HepG2 (cell line): ENCODE measurements around the gene KIAA0930. TPM values are rescaled to one million over a fixed set of nuclear protein-coding genes. Genes with fewer than 3 reads are reported as not detected.
A peak's percentile ranks its signal among the peaks of the same experiment; 100 is the strongest.

ENCODE experiments used
- ATAC-seq: fragments of 200-7000 bp; cut with Tn5 transposase; 3 replicates; pipeline ENCODE4 v1.9.1; 2020; ENCODE audit warnings: mild to moderate bottlenecking, moderate library complexity
- BruUV-seq: library from RNA; stranded (reverse); fragments of 400-500 nt; replicated peaks from 2 replicates; lab custom pipeline; 2021; lab: Mats Ljungman, UMichigan
- CTCF ChIA-PET: fragments of 300-600 bp; formaldehyde crosslinking; extraction: SDS; loops from one replicate; lab custom pipeline; 2021; ENCODE audit warnings: low total read pairs, inconsistent platforms, low intra/inter-chr PET ratio; lab: Yijun Ruan, JAX
- POLR2A ChIA-PET: fragments of 350-600 bp; sonication (Branson Sonifier 250); formaldehyde crosslinking; loops from one replicate; lab custom pipeline; 2020; ENCODE audit warnings: antibody characterized with exemption, inconsistent platforms; lab: Yijun Ruan, JAX
- DNase-seq: peaks from one replicate; pipeline ENCODE4 v3.0.0-alpha.2; 2015; ENCODE audit warnings: low spot score
- FAIRE-seq: peaks from 3 replicates; lab custom pipeline; 2011; peaks lifted over from hg19 to GRCh38; lab: Jason Lieb, UNC
- H2AFZ ChIP-seq: one replicate; pipeline ENCODE4 v1.6.1; 2011; ENCODE audit warnings: low read length, inconsistent platforms
- H3K27ac ChIP-seq: fragments of 300-600 bp; 3 replicates; pipeline ENCODE4 v1.8.0; 2011; ENCODE audit warnings: mixed run types, mild to moderate bottlenecking, mixed read lengths, low read length, inconsistent platforms; ENCODE audit not compliant: insufficient read depth; ENCODE audit errors: extremely low read length
- H3K27me3 ChIP-seq, 2 experiments: fragments of 200-600 bp in 1 of 2; 2 replicates in 1 of 2; 3 replicates in 1 of 2; pipeline versions ENCODE4 v1.6.0 to v1.8.0; 2011; ENCODE audit warnings: low read length in 2 of 2, mild to moderate bottlenecking in 2 of 2, moderate library complexity in 2 of 2, inconsistent platforms in 1 of 2; ENCODE audit not compliant: insufficient read depth in 2 of 2, control insufficient read depth in 1 of 2
- H3K36me3 ChIP-seq, 2 experiments: fragments of 200-600 bp in 1 of 2; replicated peaks in 1 of 2; 2 replicates in 1 of 2; 3 replicates in 1 of 2; pipeline versions ENCODE4 v1.5.1 to v1.8.0; 2011; ENCODE audit warnings: low read length in 2 of 2, inconsistent platforms in 1 of 2; ENCODE audit not compliant: insufficient read depth in 2 of 2, control insufficient read depth in 1 of 2
- H3K4me1 ChIP-seq: 2 replicates; pipeline ENCODE4 v1.5.1; 2012; ENCODE audit warnings: low read length, inconsistent platforms; ENCODE audit not compliant: insufficient read depth
- H3K4me2 ChIP-seq: 2 replicates; pipeline ENCODE4 v1.6.0; 2011; ENCODE audit warnings: low read depth, low read length, inconsistent platforms
- H3K4me3 ChIP-seq, 3 experiments: fragments of 200-600 bp in 1 of 3; sonication (generic), shearing (Covaris generic) in 1 of 3; replicated peaks in 1 of 3; 2 replicates each; pipeline ENCODE4 v1.5.1; 2011 to 2016; ENCODE audit warnings: low read length in 3 of 3, inconsistent platforms in 2 of 3, low read depth in 2 of 3, mild to moderate bottlenecking in 2 of 3, control low read depth in 1 of 3, mixed read lengths in 1 of 3; ENCODE audit not compliant: insufficient read depth in 1 of 3
- H3K79me2 ChIP-seq: one replicate; pipeline ENCODE4 v1.6.1; 2011; ENCODE audit warnings: low read length, inconsistent platforms; ENCODE audit not compliant: insufficient read depth
- H3K9ac ChIP-seq: 2 replicates; pipeline ENCODE4 v1.6.0; 2011; ENCODE audit warnings: mild to moderate bottlenecking, low read depth, low read length, inconsistent platforms; ENCODE audit not compliant: insufficient read depth
- H3K9me3 ChIP-seq: 2 replicates; pipeline ENCODE4 v1.5.1; 2012; ENCODE audit warnings: mild to moderate bottlenecking, low read length
- H4K20me1 ChIP-seq: 2 replicates; pipeline ENCODE4 v1.6.0; 2011; ENCODE audit warnings: inconsistent platforms, mild to moderate bottlenecking, low read length, moderate library complexity; ENCODE audit not compliant: insufficient read depth
- ARNT2 ChIP-seq: sonication (generic); formaldehyde crosslinking; IDR thresholded peaks from 2 replicates; pipeline ENCODE4 v1.8.0; 2022; ENCODE audit warnings: mild to moderate bottlenecking, low read depth, missing genetic modification reagents, moderate library complexity
- ZNF709 ChIP-seq: sonication (generic); formaldehyde crosslinking; IDR thresholded peaks from 2 replicates; pipeline ENCODE4 v1.5.0; 2020; ENCODE audit warnings: mild to moderate bottlenecking, missing genetic modification reagents
- ZSCAN25 ChIP-seq: sonication (generic); formaldehyde crosslinking; IDR thresholded peaks from 2 replicates; pipeline ENCODE4 v1.8.0; 2022; ENCODE audit warnings: mild to moderate bottlenecking, missing genetic modification reagents
- WGBS: methylation state at CpG from one replicate; pipeline ENCODE4 v1.1.6; 2017; ENCODE audit warnings: low lambda C conversion rate; 5-methylcytosine and 5-hydroxymethylcytosine counted together
- in situ Hi-C: cut with HindIII; loops from 2 replicates; pipeline ENCODE4 v1.10.0; 2017; ENCODE audit warnings: low pct_unique_long_range_greater_than_20kb; ENCODE audit not compliant: extremely low pct_ligation_motif_present
- intact Hi-C: fragments of 100-400 bp; cut with micrococcal nuclease; formaldehyde crosslinking; loops from one replicate; pipeline ENCODE4 v1.10.0; 2022; ENCODE audit not compliant: unreplicated experiment
- polyA plus RNA-seq, 8 experiments: library from polyadenylated mRNA; depleted of rRNA in 3 of 8; stranded (reverse) in 7 of 8; unstranded in 1 of 8; fragments of >200 nt; fragmentation: Illumina TruSeq in 4 of 8; extraction: Trizol in 4 of 8; gene quantifications; 2 replicates each; pipeline versions ENCODE4 v1.2.1 to v1.2.3, GENCODE V29; 2011 to 2016; ENCODE audit warnings: low read depth in 4 of 8, missing spikeins in 1 of 8, mixed read lengths in 1 of 8; ENCODE audit not compliant: insufficient read depth in 1 of 8
- total RNA-seq, 5 experiments: library from RNA; depleted of rRNA; stranded (reverse); fragments of >200 nt; fragmentation: Illumina TruSeq; extraction: Trizol; gene quantifications; 2 replicates each; pipeline ENCODE4 v1.2.3, GENCODE V29; 2016; ENCODE audit warnings: low read depth in 1 of 5
- TF ChIP-seq, protein P1 (sequence below): IDR thresholded peaks from 2 replicates; pipeline ENCODE4 v1.6.1; 2016; ENCODE audit warnings: low read depth, borderline replicate concordance

KIAA0930 gene
- total and polyA plus RNA-seq, 2 of the 13 experiments (the other 11 are each of a cell fraction or from before 2014, with no cell fraction given): 27.0 to 38.2 TPM

GRCh38 chr22:45262931-45263462, 22.3 kb upstream of the KIAA0930 start:
- peaks cover 46% of the 10 kb centered on the region for H3K4me1 ChIP-seq
- no peak overlapping the region for H3K4me3 ChIP-seq
- no peak overlapping the region for H3K27ac ChIP-seq
- peaks cover 7 to 18% of the 10 kb centered on the region in 2 experiments; a peak in 4 of 5 replicates for H3K27me3 ChIP-seq
- H3K79me2 ChIP-seq: no peaks in the 10 kb centered on the region
- 78% methylated on average over 3 of the region's 14 CpGs for WGBS
- in situ Hi-C loops: loop anchor here (5.0 kb wide), 1 partner anchor 161 kb away; no protein-coding TSS in a partner anchor
- no peaks in the 10 kb centered on the region for H3K9me3 ChIP-seq
- DNase-seq (no peak), FAIRE-seq (no peak), ATAC-seq (peak; percentile 35)
- H3K9ac ChIP-seq: no peak overlapping the region
- H2AFZ ChIP-seq: no peak overlapping the region
- ChIA-PET POLR2A (interaction anchor here (1.1 to 2.0 kb wide), 3 partner anchors 10 to 18 kb away, joined by 3 to 9 read pairs (median 7); no protein-coding TSS in a partner anchor), CTCF (interaction anchor here (0.5 to 1.5 kb wide), 2 partner anchors 160 to 161 kb away, joined by 3 to 8 read pairs; no protein-coding TSS in a partner anchor)
- no peak overlapping the region for H3K4me2 ChIP-seq
- 0 out of 2 replicates have a peak, but pooled peaks have one; percentile 1 for TF ChIP-seq ARNT2 (CRISPR knock-in tag)
- no peak for TF ChIP-seq ZNF709 (CRISPR knock-in tag)
- no peaks in the 10 kb centered on the region for H4K20me1 ChIP-seq
- no peaks in the 10 kb centered on the region for H3K36me3 ChIP-seq
- no TSS peak for BruUV-seq
- intact Hi-C loops: loop anchor here (2.0 to 10.0 kb wide), 5 partner anchors 16 to 292 kb away; no protein-coding TSS in a partner anchor

- intact Hi-C loops (loop anchor here (2.0 to 10.0 kb wide), 5 partner anchors 16 to 292 kb away; no protein-coding TSS in a partner anchor), in situ Hi-C loops (loop anchor here (5.0 kb wide), 1 partner anchor 160 kb away; no protein-coding TSS in a partner anchor)
- no peak for TF ChIP-seq ZSCAN25 (CRISPR knock-in tag)
- TF ChIP-seq, protein P1, sequence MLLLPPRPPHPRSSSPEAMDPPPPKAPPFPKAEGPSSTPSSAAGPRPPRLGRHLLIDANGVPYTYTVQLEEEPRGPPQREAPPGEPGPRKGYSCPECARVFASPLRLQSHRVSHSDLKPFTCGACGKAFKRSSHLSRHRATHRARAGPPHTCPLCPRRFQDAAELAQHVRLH: no peak
- DNase-seq (no peak), FAIRE-seq (no peak), ATAC-seq (peak; percentile 34)
- H3K79me2 ChIP-seq: no peaks in the 10 kb centered on the region
- BruUV-seq: no TSS peak
- peak overlapping the region; percentile 50 for H2AFZ ChIP-seq
- H3K4me3 ChIP-seq: peak overlapping the region in 1 of 3 experiments; percentile 26; a peak in 2 of 6 replicates
- no peaks in the 10 kb centered on the region for H3K36me3 ChIP-seq
- POLR2A ChIA-PET: interaction anchor here (1.1 to 2.0 kb wide), 3 partner anchors 10 to 17 kb away, joined by 3 to 9 read pairs (median 7); no protein-coding TSS in a partner anchor
- WGBS: 30% methylated on average over 9 of the region's 13 CpGs
- H3K9ac ChIP-seq: no peak overlapping the region
- peaks cover 7 to 18% of the 10 kb centered on the region in 2 experiments; a peak in 4 of 5 replicates for H3K27me3 ChIP-seq
- H3K4me1 ChIP-seq: peaks cover 46% of the 10 kb centered on the region
- H3K9me3 ChIP-seq: no peaks in the 10 kb centered on the region
- H3K27ac ChIP-seq: no peak overlapping the region
- H3K4me2 ChIP-seq: peak overlapping the region; percentile 33
- no peaks in the 10 kb centered on the region for H4K20me1 ChIP-seq
- CTCF ChIA-PET: no interaction called here
Measured at GRCh38 chr22:45262195-45262930, 21.7 kb upstream of the KIAA0930 start.
